IMR-90 (cell line): ENCODE results near the gene CD207.

Experiments
- FOS ChIP-seq: fragments of 150-350 bp; IDR thresholded peaks from 2 replicates; pipeline ENCODE4 v1.6.1; 2016; ENCODE audit warnings: low read depth, low read length
- MAZ ChIP-seq: IDR thresholded peaks from 2 replicates; pipeline ENCODE4 v1.6.1; 2012; ENCODE audit warnings: low read depth, mild to moderate bottlenecking, low read length, improper control_type of control experiment, moderate library complexity, borderline replicate concordance
- POLR2A ChIP-seq: IDR thresholded peaks from 2 replicates; pipeline ENCODE4 v1.6.1; 2012; ENCODE audit warnings: mild to moderate bottlenecking, low read depth, low read length
- RAD21 ChIP-seq: IDR thresholded peaks from 2 replicates; pipeline ENCODE4 v1.6.1; 2012; ENCODE audit warnings: low read length, improper control_type of control experiment
- RCOR1 ChIP-seq: IDR thresholded peaks from 2 replicates; pipeline ENCODE4 v1.6.1; 2012; ENCODE audit warnings: mild to moderate bottlenecking, low read length, improper control_type of control experiment; ENCODE audit not compliant: insufficient replicate concordance
- RFX5 ChIP-seq: IDR thresholded peaks from 2 replicates; pipeline ENCODE4 v1.8.0; 2012; ENCODE audit warnings: low read depth, mild to moderate bottlenecking, low read length, moderate library complexity
- SMC3 ChIP-seq: fragments of 150-350 bp; IDR thresholded peaks from 2 replicates; pipeline ENCODE4 v1.6.1; 2016; ENCODE audit warnings: low read depth, mild to moderate bottlenecking, antibody characterized with exemption, low read length, moderate library complexity
- TF ChIP-seq, protein P1 (sequence below): conservative IDR thresholded peaks from 2 replicates; pipeline ENCODE4 v1.5.1; 2012; ENCODE audit warnings: mild to moderate bottlenecking, low read depth, low read length, improper control_type of control experiment
- TF ChIP-seq, protein P2 (sequence below): fragments of 150-350 bp; IDR thresholded peaks from 2 replicates; pipeline ENCODE4 v1.6.1; 2017; ENCODE audit warnings: mild to moderate bottlenecking, antibody characterized with exemption, low read length, low read depth
- TF ChIP-seq, protein P3 (sequence below): fragments of 150-350 bp; IDR thresholded peaks from 2 replicates; pipeline ENCODE4 v1.6.1; 2016; ENCODE audit warnings: low read depth, mild to moderate bottlenecking, low read length, moderate library complexity, borderline replicate concordance

DNA sequence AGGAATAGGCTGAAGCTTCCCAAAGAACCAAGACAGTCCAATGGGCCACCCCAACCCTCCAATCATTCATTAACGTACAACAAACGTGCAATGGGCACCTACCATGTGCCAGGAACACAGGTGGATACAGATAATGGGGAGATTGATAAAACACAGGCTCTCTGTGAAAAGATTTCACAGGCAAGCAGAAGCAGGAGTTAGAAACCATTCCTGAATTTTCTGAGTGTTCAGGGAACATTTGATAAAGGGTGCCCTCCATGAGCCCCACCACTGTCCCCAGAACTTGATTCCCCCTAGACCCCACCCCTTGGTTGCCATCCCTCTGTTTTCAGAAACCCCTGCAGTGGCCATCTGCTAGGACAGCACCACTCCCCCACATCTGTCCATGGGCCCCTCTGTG, 1.5 kb downstream of the CD207 start:
- TF ChIP-seq, protein P1, sequence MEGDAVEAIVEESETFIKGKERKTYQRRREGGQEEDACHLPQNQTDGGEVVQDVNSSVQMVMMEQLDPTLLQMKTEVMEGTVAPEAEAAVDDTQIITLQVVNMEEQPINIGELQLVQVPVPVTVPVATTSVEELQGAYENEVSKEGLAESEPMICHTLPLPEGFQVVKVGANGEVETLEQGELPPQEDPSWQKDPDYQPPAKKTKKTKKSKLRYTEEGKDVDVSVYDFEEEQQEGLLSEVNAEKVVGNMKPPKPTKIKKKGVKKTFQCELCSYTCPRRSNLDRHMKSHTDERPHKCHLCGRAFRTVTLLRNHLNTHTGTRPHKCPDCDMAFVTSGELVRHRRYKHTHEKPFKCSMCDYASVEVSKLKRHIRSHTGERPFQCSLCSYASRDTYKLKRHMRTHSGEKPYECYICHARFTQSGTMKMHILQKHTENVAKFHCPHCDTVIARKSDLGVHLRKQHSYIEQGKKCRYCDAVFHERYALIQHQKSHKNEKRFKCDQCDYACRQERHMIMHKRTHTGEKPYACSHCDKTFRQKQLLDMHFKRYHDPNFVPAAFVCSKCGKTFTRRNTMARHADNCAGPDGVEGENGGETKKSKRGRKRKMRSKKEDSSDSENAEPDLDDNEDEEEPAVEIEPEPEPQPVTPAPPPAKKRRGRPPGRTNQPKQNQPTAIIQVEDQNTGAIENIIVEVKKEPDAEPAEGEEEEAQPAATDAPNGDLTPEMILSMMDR, result no peak
- TF ChIP-seq, protein P2, sequence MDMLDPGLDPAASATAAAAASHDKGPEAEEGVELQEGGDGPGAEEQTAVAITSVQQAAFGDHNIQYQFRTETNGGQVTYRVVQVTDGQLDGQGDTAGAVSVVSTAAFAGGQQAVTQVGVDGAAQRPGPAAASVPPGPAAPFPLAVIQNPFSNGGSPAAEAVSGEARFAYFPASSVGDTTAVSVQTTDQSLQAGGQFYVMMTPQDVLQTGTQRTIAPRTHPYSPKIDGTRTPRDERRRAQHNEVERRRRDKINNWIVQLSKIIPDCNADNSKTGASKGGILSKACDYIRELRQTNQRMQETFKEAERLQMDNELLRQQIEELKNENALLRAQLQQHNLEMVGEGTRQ, result no peak
- TF ChIP-seq POLR2A (no peak), RAD21 (no peak), SMC3 (no peak), FOS (no peak), RCOR1 (no peak), MAZ (no peak), RFX5 (no peak)
- TF ChIP-seq, protein P3, sequence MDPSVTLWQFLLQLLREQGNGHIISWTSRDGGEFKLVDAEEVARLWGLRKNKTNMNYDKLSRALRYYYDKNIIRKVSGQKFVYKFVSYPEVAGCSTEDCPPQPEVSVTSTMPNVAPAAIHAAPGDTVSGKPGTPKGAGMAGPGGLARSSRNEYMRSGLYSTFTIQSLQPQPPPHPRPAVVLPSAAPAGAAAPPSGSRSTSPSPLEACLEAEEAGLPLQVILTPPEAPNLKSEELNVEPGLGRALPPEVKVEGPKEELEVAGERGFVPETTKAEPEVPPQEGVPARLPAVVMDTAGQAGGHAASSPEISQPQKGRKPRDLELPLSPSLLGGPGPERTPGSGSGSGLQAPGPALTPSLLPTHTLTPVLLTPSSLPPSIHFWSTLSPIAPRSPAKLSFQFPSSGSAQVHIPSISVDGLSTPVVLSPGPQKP, result no peak
